ENCODE measurements around the gene HSD11B1. TPM values are rescaled to one million over a fixed set of nuclear protein-coding genes. Genes with fewer than 3 reads are reported as not detected.

The HSD11B1 gene
- total and polyA plus RNA-seq, 2 of the 4 experiments (the other 2 are of a cell fraction), result 0.41 to 0.72 TPM

GRCh38 chr1:209755926-209756614 lies 51.4 kb downstream of the HSD11B1 start, which contains the start of gene TRAF3IP3:
Gene TRAF3IP3 (plus strand): TSS chr1:209756053. CDS start chr1:209760040, 3,987 bp downstream.
- H2AK5ac ChIP-seq (ENCODE audit: low read depth, low read length), result no peak within 1 kb of the TSS
- no TSS peak for BruUV-seq (replicated peaks)
- 88% methylated on average over 3 of the region's 10 CpGs; no CpG with 5 or more reads in 1 of the 2 experiments for WGBS, 2 experiments (ENCODE audit: extremely low coverage in 2 of 2, insufficient read length in 1 of 2)
- no peak within 1 kb of the TSS for H2AK9ac ChIP-seq (replicated peaks; ENCODE audit: low read depth, low read length, poor library complexity)
- H2BK120ac ChIP-seq (ENCODE audit: low read depth, low read length), result no peak within 1 kb of the TSS
- ChIA-PET POLR2A (ENCODE audit: unreplicated experiment) (no interaction called here), CTCF (no interaction called here)
- ATAC-seq (ENCODE audit: low read depth) (no peak), DNase-seq (no peak)
- H3K79me1 ChIP-seq (ENCODE audit: low read depth in 1 of 2, low read length in 2 of 2), result no peaks in the 10 kb centered on the region
- intact Hi-C loops (cut with micrococcal nuclease) (no loop called here), dilution Hi-C loops (cut with HindIII; ENCODE audit: low sequenced_read_pairs, unreplicated experiment) (no loop called here), in situ Hi-C loops (cut with MboI; ENCODE audit: low sequenced_read_pairs) (loop anchor here (5.0 kb wide), 1 partner anchor 179 kb away; no protein-coding TSS in a partner anchor)
- H3K4ac ChIP-seq (ENCODE audit: low read depth, low read length), result no peak within 1 kb of the TSS
- no peak within 1 kb of the TSS for H3K18ac ChIP-seq (ENCODE audit: low read depth, low read length)
- H3K14ac ChIP-seq (replicated peaks; ENCODE audit: low read depth, low read length), result no peak within 1 kb of the TSS
- H3K56ac ChIP-seq (ENCODE audit: extremely low read depth, insufficient read depth, low read length), result no peak within 1 kb of the TSS
- H3K4me3 ChIP-seq (ENCODE audit: insufficient read depth, low read depth, low read length), result no peak within 1 kb of the TSS
- peaks cover 11% of the 10 kb centered on the region; the same call in 1 of the 2 replicates for H3K27me3 ChIP-seq (ENCODE audit: control insufficient read depth, insufficient read depth, low read length)
- no peak within 1 kb of the TSS for H2BK5ac ChIP-seq (ENCODE audit: low read depth, low read length, poor library complexity, severe bottlenecking)
- H4K8ac ChIP-seq (ENCODE audit: low read depth in 2 of 2, low read length in 2 of 2), result no peak within 1 kb of the TSS
- H3K9me3 ChIP-seq (ENCODE audit: control insufficient read depth, insufficient read depth, low read length), result no peaks in the 10 kb centered on the region
- H3K23ac ChIP-seq (ENCODE audit: low read depth, low read length), result no peak within 1 kb of the TSS
- no peak for TF ChIP-seq BHLHE40 (IDR thresholded peaks at IDR 0.05; ENCODE audit: low read depth, low read length)
- TF ChIP-seq POLR2A (IDR thresholded peaks at IDR 0.05; ENCODE audit: low read depth, low read length), result no peak
- TF ChIP-seq CEBPB (IDR thresholded peaks at IDR 0.05; ENCODE audit: low read depth, low read length), result no peak
- no peak for TF ChIP-seq MAFK (IDR thresholded peaks at IDR 0.05; ENCODE audit: low read depth, low read length)
- TF ChIP-seq RCOR1 (IDR thresholded peaks at IDR 0.05; ENCODE audit: insufficient replicate concordance, low read length), result no peak
- TF ChIP-seq RFX5 (IDR thresholded peaks at IDR 0.05; ENCODE audit: low read depth, low read length), result no peak
- TF ChIP-seq, protein P1, sequence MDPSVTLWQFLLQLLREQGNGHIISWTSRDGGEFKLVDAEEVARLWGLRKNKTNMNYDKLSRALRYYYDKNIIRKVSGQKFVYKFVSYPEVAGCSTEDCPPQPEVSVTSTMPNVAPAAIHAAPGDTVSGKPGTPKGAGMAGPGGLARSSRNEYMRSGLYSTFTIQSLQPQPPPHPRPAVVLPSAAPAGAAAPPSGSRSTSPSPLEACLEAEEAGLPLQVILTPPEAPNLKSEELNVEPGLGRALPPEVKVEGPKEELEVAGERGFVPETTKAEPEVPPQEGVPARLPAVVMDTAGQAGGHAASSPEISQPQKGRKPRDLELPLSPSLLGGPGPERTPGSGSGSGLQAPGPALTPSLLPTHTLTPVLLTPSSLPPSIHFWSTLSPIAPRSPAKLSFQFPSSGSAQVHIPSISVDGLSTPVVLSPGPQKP (IDR thresholded peaks at IDR 0.05; ENCODE audit: borderline replicate concordance, low read depth, low read length), result no peak
- no peak for TF ChIP-seq RAD21 (IDR thresholded peaks at IDR 0.05; ENCODE audit: low read length)
- TF ChIP-seq SMC3 (IDR thresholded peaks at IDR 0.05; ENCODE audit: low read depth, low read length), result no peak
- TF ChIP-seq MAZ (IDR thresholded peaks at IDR 0.05; ENCODE audit: borderline replicate concordance, low read depth, low read length), result no peak
- no peak for TF ChIP-seq NFE2L2 (IDR thresholded peaks at IDR 0.05; ENCODE audit: low read depth, low read length)
- no peak within 1 kb of the TSS for H2AFZ ChIP-seq (replicated peaks; ENCODE audit: low read length, poor library complexity)
- no peaks in the 10 kb centered on the region for H3K36me3 ChIP-seq (ENCODE audit: control insufficient read depth, insufficient read depth, low read length)
- H3K27ac ChIP-seq (ENCODE audit: insufficient read depth, low read length), result no peak within 1 kb of the TSS
- H2BK15ac ChIP-seq (ENCODE audit: low read depth, low read length), result no peak within 1 kb of the TSS
- no peaks in the 10 kb centered on the region for H3K9me1 ChIP-seq (ENCODE audit: insufficient read depth, low read length)
- no peak within 1 kb of the TSS for H4K91ac ChIP-seq (ENCODE audit: insufficient read depth, low read depth, low read length)
- no peak within 1 kb of the TSS for H3K9ac ChIP-seq (ENCODE audit: low read depth, low read length)
- H2BK20ac ChIP-seq (ENCODE audit: low read depth, low read length), result no peak within 1 kb of the TSS
- no peak within 1 kb of the TSS for H3K4me2 ChIP-seq (ENCODE audit: low read depth, low read length)
- no peak within 1 kb of the TSS for H4K5ac ChIP-seq (ENCODE audit: low read depth, low read length)
- no peaks in the 10 kb centered on the region for H4K20me1 ChIP-seq (ENCODE audit: insufficient read depth, low read length)
- no peaks in the 10 kb centered on the region for H3K4me1 ChIP-seq (ENCODE audit: control insufficient read depth, insufficient read depth, low read length)

Measured in IMR-90 (cell line).